WERI-Rb-1 (cell line): ENCODE data around the gene MED28.
"Not testable (repeated sequence)": the region's sequence is repeated elsewhere in the genome, so short reads cannot be mapped to it uniquely, and the experiment has no call there.

ENCODE experiments used
- DNase-seq: peaks from one replicate; pipeline ENCODE4 v3.0.0-alpha.2; 2020
- H3K27ac ChIP-seq: fragments of 250-450 bp; sonication (Bioruptor Pico); 2 replicates; pipeline ENCODE4 v1.5.1; 2020; ENCODE audit warnings: mild to moderate bottlenecking, moderate library complexity
- H3K27me3 ChIP-seq: fragments of 250-450 bp; sonication (Bioruptor Pico); 2 replicates; pipeline ENCODE4 v1.5.1; 2021; ENCODE audit warnings: mild to moderate bottlenecking, low read depth, moderate library complexity; ENCODE audit not compliant: insufficient read depth, severe bottlenecking
- H3K36me3 ChIP-seq: fragments of 250-450 bp; sonication (Bioruptor Pico); 2 replicates; pipeline ENCODE4 v1.5.1; 2020; ENCODE audit warnings: mild to moderate bottlenecking, moderate library complexity
- H3K4me3 ChIP-seq: 2 replicates; pipeline ENCODE4 v1.5.1; 2011; ENCODE audit warnings: low read depth, mild to moderate bottlenecking, control low read depth, low read length
- H3K9me3 ChIP-seq: fragments of 250-450 bp; sonication (Bioruptor Pico); 2 replicates; pipeline ENCODE4 v1.5.1; 2021; ENCODE audit warnings: mild to moderate bottlenecking, moderate library complexity; ENCODE audit not compliant: severe bottlenecking
- CTCF ChIP-seq: IDR thresholded peaks from 2 replicates; pipeline ENCODE4 v1.5.1; 2011; ENCODE audit warnings: low read depth, mild to moderate bottlenecking, control low read depth, inconsistent platforms, low read length

The MED28 gene

DNA sequence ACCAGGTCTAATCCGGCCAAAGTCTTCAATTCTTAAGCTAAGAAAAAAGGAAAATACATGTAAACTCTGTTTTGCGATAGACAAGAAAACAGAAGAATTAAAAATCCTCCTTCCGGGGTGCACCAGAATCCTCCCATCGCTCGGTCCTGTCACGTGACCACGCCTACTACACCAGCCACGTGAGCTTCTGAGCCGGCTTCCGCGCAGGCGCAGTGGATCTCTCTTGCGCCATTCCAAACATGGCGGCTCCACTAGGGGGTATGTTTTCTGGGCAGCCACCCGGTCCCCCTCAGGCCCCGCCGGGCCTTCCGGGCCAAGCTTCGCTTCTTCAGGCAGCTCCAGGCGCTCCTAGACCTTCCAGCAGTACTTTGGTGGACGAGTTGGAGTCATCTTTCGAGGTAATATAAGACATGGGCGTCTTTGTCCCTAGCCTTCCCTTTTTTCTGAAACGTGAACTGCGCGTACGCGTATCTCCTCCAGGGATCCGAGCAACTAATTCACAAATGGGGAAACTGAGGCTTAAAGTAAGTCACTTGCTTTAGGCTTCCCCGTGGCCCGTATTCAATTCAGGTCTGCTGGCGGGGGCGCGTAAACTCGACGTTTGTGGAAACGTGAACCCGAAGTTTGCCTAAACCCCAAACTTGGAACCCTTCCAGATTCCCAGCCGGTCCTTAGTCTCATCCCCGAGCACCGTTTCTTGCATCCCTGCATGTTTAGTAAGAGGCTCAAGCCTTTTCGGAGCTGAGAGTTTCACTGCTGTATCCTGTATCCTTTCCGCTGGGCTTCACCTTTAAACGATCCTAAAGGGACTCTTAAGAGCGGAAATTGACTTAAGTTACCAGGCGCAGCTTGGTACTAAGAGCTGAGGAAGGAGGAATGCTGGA lies at the start of gene MED28:
TSS of gene MED28 (plus strand) at position 226 of the 884 bp plus-strand sequence. CDS start at position 240, 14 bp downstream.
- Histone ChIP-seq H3K36me3 (peaks cover 40% of the 10 kb centered on the region), H3K4me3 (peak within 1 kb of the TSS; percentile 93), H3K9me3 (no peaks in the 10 kb centered on the region), H3K27me3 (no peaks in the 10 kb centered on the region), H3K27ac (peak within 1 kb of the TSS; percentile 93)
- TF ChIP-seq CTCF, result 0 out of 2 replicates have a peak, but pooled peaks have one; percentile 8
- DNase-seq, result peak; percentile 97

DNA sequence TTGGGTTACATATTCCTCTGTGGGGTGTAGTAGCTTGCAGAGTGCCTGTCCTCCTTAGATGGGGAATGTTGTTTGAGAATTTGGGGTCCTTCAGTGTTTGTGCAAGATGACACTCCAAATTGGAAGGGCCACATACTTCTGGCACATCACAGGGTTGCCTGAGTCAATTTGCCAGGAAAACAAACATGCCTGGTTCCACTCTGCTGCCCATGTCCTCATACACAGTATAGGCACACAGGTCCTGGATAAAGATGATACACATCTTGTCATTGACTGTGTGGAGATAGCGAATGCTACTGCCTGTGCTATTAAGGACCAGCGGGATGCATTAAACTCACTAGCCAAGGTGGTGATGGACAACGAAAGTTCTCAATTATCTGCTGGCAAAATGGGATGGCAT lies 48.6 kb upstream of the MED28 start:
- no peak overlapping the region for H3K4me3 ChIP-seq
- H3K36me3 ChIP-seq, result no peaks in the 10 kb centered on the region
- H3K9me3 ChIP-seq, result no peaks in the 10 kb centered on the region
- DNase-seq, result no peak
- H3K27ac ChIP-seq, result no peak overlapping the region
- no peak for TF ChIP-seq CTCF
- no peaks in the 10 kb centered on the region for H3K27me3 ChIP-seq

DNA sequence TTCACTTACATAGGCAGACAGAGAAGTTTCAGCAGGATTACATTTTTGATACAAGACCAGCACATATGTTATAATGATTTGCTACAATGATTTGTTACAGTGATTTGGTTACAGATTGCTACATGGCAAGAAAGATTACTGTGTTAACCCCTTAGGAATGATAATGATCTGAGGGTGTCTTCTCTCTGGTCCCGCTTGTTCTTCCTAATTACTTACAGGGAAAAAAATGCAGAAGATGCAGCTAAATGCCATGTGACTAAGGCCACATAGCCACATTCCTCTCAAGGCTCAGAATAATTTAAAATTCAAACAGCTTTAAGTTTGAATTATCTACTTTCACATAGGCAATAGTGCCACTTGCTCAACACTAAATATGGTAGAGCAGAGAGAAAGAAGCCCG lies 47.2 kb upstream of the MED28 start:
- Histone ChIP-seq H3K36me3 (no peaks in the 10 kb centered on the region), H3K27ac (no peak overlapping the region), H3K4me3 (no peak overlapping the region), H3K27me3 (no peaks in the 10 kb centered on the region), H3K9me3 (no peaks in the 10 kb centered on the region)
- DNase-seq, result no peak
- no peak for TF ChIP-seq CTCF

DNA sequence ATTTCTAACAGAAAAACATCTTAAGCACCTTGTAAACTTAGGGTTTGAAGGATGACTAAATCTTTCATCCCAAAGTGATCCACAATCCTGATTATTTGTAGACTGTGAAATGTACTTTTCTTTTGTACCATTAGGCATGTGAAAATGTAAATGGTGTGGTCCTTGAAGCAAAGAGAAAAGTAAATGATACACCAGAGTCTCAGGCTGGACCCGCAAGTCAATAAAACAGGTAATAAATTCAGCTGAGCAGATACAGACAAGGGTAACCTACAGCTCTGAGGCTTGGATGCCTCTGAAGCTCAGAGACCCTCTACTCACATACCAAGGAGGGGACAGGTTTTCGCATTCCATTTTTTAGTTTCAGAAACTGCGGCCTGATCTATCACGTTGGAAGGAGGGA lies 40.2 kb upstream of the MED28 start:
- no peak overlapping the region for H3K27ac ChIP-seq
- no peak for DNase-seq
- H3K36me3 ChIP-seq, result no peaks in the 10 kb centered on the region
- no peaks in the 10 kb centered on the region for H3K9me3 ChIP-seq
- H3K27me3 ChIP-seq, result no peaks in the 10 kb centered on the region
- H3K4me3 ChIP-seq, result no peak overlapping the region
- TF ChIP-seq CTCF, result no peak

DNA sequence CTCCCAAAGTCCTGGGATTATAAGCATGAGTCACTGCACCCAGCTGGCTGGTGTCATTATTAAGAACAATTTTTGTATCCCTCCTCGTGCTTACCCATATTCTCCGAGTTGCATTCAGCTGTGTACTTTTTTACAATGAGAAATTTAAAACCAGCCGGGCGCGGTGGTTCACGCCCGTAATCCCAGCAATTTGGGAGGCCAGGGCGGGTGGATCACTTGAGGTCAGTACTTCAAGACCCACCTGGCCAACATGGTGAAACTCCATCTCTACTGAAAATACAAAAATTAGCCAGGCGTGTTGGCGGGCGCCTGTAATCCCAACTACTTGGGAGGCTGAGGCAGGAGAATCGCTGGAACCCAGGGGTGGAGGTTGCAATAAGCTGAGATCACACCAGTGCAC lies 39.3 kb upstream of the MED28 start:
- not testable (repeated sequence) for H3K4me3 ChIP-seq, H3K27me3 ChIP-seq, H3K36me3 ChIP-seq, H3K27ac ChIP-seq, DNase-seq, H3K9me3 ChIP-seq

- Histone ChIP-seq H3K9me3 (no peaks in the 10 kb centered on the region), H3K36me3 (peaks cover 19% of the 10 kb centered on the region), H3K27me3 (no peaks in the 10 kb centered on the region), H3K4me3 (peak within 1 kb of the TSS; percentile 60), H3K27ac (peak within 1 kb of the TSS; percentile 74)
- no peak for TF ChIP-seq CTCF
- peak; percentile 97 for DNase-seq
These were observed 37.3 kb upstream of the MED28 start, which contains the start of gene LAP3 for GRCh38 chr4:17576932-17577664. Gene LAP3, plus strand, starts transcription at chr4:17577198. Its CDS starts 268 bp downstream, at chr4:17577466.
